Lower lobe of right lung (tissue), 2 donors: ENCODE results near the gene TOMM5. TPM values are rescaled to one million over a fixed set of nuclear protein-coding genes. Genes with fewer than 3 reads are reported as not detected.

Experiments used
- ATAC-seq, 2 donors: fragments of 200-7000 bp; cut with Tn5 transposase; one replicate each; pipeline ENCODE4 v1.9.1; 2020 to 2022; ENCODE audit warnings: mild to moderate bottlenecking in 2 of 2, moderate library complexity in 2 of 2
- DNase-seq: peaks from one replicate; pipeline ENCODE4 v3.0.0-alpha.2; 2020
- H3K27ac ChIP-seq: fragments of 200-600 bp; one replicate; pipeline ENCODE4 v1.8.0; 2022
- H3K27me3 ChIP-seq: fragments of 200-600 bp; one replicate; pipeline ENCODE4 v1.8.0; 2022; ENCODE audit warnings: low read depth
- H3K36me3 ChIP-seq: fragments of 200-600 bp; one replicate; pipeline ENCODE4 v1.8.0; 2022; ENCODE audit warnings: mild to moderate bottlenecking
- H3K4me1 ChIP-seq: fragments of 200-600 bp; one replicate; pipeline ENCODE4 v1.8.0; 2022
- H3K4me3 ChIP-seq: fragments of 200-600 bp; one replicate; pipeline ENCODE4 v1.8.0; 2022; ENCODE audit warnings: mild to moderate bottlenecking
- H3K9me3 ChIP-seq: fragments of 200-600 bp; one replicate; pipeline ENCODE4 v1.8.0; 2022
- CTCF ChIP-seq: fragments of 200-600 bp; IDR thresholded peaks from one replicate; pipeline ENCODE4 v1.8.0; 2022; ENCODE audit warnings: antibody characterized with exemption, mild to moderate bottlenecking
- intact Hi-C: fragments of 100-400 bp; cut with DNase I; formaldehyde crosslinking; loops from one replicate; pipeline ENCODE4 v1.11.0; 2022
- total RNA-seq: library from RNA; stranded (reverse); fragmentation: NEBNext Ultra II Directional; extraction: Animal tissue kit (Norgen Biotek cat#: 25700); gene quantifications from one replicate; pipeline ENCODE4 v1.2.1, GENCODE V29; 2021
- donor health status: DM: no; HTN: yes; CAD: no; lungs with severe emphysema.

TOMM5 gene
- total RNA-seq, 1 donor from 2014 or later, result 59.5 TPM

- Histone ChIP-seq H3K4me3 (no peak overlapping the region), H3K27ac (peak overlapping the region; percentile 61), H3K4me1 (no peaks in the 10 kb centered on the region), H3K27me3 (no peaks in the 10 kb centered on the region), H3K9me3 (no peaks in the 10 kb centered on the region), H3K36me3 (no peaks in the 10 kb centered on the region)
- TF ChIP-seq CTCF, result no peak
- intact Hi-C loops, result no loop called here
- ATAC-seq, result peak; percentile 61 to 74
- DNase-seq, result no peak
Measured at GRCh38 chr9:37551888-37552287, 40.5 kb downstream of the TOMM5 start.

- ATAC-seq, result no peak
- Histone ChIP-seq H3K4me1 (no peaks in the 10 kb centered on the region), H3K27me3 (no peaks in the 10 kb centered on the region), H3K36me3 (no peaks in the 10 kb centered on the region), H3K27ac (peak overlapping the region; percentile 61), H3K9me3 (no peaks in the 10 kb centered on the region), H3K4me3 (no peak overlapping the region)
- TF ChIP-seq CTCF, result no peak
- intact Hi-C loops, result no loop called here
- DNase-seq, result no peak
Measured at GRCh38 chr9:37551468-37551867, 40.9 kb downstream of the TOMM5 start.

- Histone ChIP-seq H3K27ac (no peak overlapping the region), H3K4me1 (no peaks in the 10 kb centered on the region), H3K4me3 (no peak overlapping the region), H3K27me3 (no peaks in the 10 kb centered on the region), H3K9me3 (no peaks in the 10 kb centered on the region), H3K36me3 (no peaks in the 10 kb centered on the region)
- DNase-seq, result no peak
- TF ChIP-seq CTCF, result no peak
- ATAC-seq, result no peak
- intact Hi-C loops, result no loop called here
Measured at GRCh38 chr9:37550781-37551180, 41.6 kb downstream of the TOMM5 start.

- DNase-seq (no peak), ATAC-seq (no peak)
- TF ChIP-seq CTCF, result no peak
- Histone ChIP-seq H3K9me3 (no peaks in the 10 kb centered on the region), H3K4me3 (no peak overlapping the region), H3K27me3 (no peaks in the 10 kb centered on the region), H3K36me3 (no peaks in the 10 kb centered on the region), H3K4me1 (no peaks in the 10 kb centered on the region), H3K27ac (no peak overlapping the region)
- intact Hi-C loops, result no loop called here
Measured at GRCh38 chr9:37549527-37549926, 42.9 kb downstream of the TOMM5 start.

GRCh38 chr9:37547328-37547878 is 45.0 kb downstream of the TOMM5 start:
- no peak for TF ChIP-seq CTCF
- Histone ChIP-seq H3K36me3 (no peaks in the 10 kb centered on the region), H3K27me3 (no peaks in the 10 kb centered on the region), H3K9me3 (no peaks in the 10 kb centered on the region), H3K27ac (no peak overlapping the region), H3K4me3 (no peak overlapping the region), H3K4me1 (no peaks in the 10 kb centered on the region)
- intact Hi-C loops, result no loop called here
- no peak for ATAC-seq
- DNase-seq, result no peak

- no peak for TF ChIP-seq CTCF
- no peaks in the 10 kb centered on the region for H3K4me1 ChIP-seq
- no peak overlapping the region for H3K4me3 ChIP-seq
- H3K9me3 ChIP-seq, result no peaks in the 10 kb centered on the region
- intact Hi-C loops, result no loop called here
- H3K27me3 ChIP-seq, result no peaks in the 10 kb centered on the region
- peaks cover 8% of the 10 kb centered on the region for H3K36me3 ChIP-seq
- DNase-seq (no peak), ATAC-seq (no peak)
- H3K27ac ChIP-seq, result no peak overlapping the region
Measured at GRCh38 chr9:37543468-37543867, 48.9 kb downstream of the TOMM5 start.
